Activated naive CD4-positive, alpha-beta T cell treated with Interleukin-2 at 50 U/mL for 16 hours (primary cell): Measurements from ENCODE around the gene SFXN4.
A peak's percentile ranks its signal among the peaks of the same experiment; 100 is the strongest.

Source experiments
- DNase-seq: peaks from one replicate; pipeline ENCODE4 v3.0.0-alpha.2; 2020

Gene SFXN4, protein sequence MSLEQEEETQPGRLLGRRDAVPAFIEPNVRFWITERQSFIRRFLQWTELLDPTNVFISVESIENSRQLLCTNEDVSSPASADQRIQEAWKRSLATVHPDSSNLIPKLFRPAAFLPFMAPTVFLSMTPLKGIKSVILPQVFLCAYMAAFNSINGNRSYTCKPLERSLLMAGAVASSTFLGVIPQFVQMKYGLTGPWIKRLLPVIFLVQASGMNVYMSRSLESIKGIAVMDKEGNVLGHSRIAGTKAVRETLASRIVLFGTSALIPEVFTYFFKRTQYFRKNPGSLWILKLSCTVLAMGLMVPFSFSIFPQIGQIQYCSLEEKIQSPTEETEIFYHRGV

GRCh38 chr10:119165171-119166117, at the start of gene SFXN4:
Gene SFXN4, minus strand, starts transcription at chr10:119165714. Its CDS starts 67 bp downstream, at chr10:119165647.
- DNase-seq, result peak; percentile 83

- no peak for DNase-seq
Measured at GRCh38 chr10:119211625-119212441, 46.3 kb upstream of the SFXN4 start.

GRCh38 chr10:119211176-119211575, 45.7 kb upstream of the SFXN4 start:
- no peak for DNase-seq

GRCh38 chr10:119210633-119211032, 45.1 kb upstream of the SFXN4 start:
- no peak for DNase-seq

- DNase-seq, result no peak
Measured at GRCh38 chr10:119209736-119210355, 44.3 kb upstream of the SFXN4 start.

DNA sequence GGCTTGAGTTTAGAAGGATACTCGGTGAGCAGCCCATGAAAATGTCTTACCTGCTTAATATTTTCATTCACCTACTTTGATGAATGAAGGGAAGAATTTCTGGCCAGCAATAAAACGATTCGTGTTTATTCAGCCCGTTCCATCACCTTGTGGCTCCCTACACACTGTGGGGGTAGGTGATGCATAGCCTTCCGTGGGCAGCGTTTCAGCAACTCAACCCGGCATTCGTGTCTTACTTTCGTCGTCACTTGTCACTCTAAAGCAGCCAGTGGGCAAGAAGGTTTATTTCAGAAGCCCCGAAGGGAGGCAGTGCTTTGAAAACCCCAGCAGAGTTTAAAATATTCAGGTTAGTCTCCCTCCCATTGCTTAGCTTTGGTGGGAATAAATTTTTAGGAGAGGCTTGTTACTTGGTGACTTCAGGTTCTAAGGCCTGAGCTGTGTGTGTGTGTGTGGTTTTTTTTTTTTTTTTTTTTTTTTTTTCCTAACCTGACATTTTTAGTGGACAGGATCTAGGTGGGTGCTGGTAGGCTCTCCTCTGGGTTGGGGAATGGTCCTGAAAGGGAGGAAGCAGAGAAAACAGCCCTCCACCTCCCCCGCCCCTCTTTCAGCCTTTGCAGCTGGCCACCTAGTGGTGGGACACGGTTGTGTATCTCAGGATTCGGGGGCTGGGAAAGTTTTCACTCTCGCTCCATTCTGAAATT, 43.7 kb upstream of the SFXN4 start:
- DNase-seq, result peak; percentile 71

- no peak for DNase-seq
Measured at GRCh38 chr10:119208553-119208940, 43.0 kb upstream of the SFXN4 start.

DNA sequence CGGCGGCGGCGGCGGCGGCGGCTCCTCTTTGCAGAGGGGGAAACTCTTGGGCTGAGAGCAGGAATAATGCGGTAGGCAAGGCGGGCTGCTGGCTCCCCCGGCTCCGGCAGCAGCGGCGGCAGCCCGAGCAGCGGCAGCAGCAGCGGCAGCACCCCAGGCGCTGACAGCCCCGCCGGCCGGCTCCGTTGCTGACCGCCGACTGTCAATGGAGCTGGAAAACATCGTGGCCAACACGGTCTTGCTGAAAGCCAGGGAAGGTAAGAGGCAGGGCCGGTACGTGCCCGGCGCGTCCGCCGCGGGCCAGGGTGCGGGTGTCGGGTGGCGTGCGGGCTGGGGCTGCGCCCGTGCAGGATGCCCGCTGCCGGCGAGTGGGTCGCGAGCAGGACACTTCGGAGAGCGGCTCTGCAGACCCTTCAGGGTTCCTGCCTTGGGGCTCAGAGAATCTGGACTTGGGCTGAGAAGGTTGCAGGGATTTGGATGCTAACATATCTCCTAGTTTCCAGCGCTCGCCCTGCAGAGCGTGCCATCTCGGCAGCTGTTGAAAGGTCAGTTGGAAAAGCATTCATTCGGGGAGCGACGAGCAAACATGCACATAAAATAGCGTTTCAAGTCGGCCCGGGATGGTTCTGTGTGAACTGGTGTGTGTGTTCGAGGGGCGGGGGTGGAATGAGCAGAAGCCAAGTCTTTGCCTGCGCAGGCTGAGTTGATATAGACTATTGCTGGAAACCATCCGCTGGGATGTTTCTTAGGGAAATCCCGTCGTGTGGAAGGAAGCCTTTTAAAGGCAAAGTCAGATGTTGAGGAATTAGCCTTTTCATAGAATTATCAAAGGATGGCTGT, 42.4 kb upstream of the SFXN4 start:
- peak; percentile 41 for DNase-seq

GRCh38 chr10:119207366-119207666, 41.8 kb upstream of the SFXN4 start, which contains the start of gene GRK5:
Gene GRK5, plus strand, starts transcription at chr10:119207571. Its CDS starts 347 bp downstream, at chr10:119207918.
- peak; percentile 93 for DNase-seq

DNA sequence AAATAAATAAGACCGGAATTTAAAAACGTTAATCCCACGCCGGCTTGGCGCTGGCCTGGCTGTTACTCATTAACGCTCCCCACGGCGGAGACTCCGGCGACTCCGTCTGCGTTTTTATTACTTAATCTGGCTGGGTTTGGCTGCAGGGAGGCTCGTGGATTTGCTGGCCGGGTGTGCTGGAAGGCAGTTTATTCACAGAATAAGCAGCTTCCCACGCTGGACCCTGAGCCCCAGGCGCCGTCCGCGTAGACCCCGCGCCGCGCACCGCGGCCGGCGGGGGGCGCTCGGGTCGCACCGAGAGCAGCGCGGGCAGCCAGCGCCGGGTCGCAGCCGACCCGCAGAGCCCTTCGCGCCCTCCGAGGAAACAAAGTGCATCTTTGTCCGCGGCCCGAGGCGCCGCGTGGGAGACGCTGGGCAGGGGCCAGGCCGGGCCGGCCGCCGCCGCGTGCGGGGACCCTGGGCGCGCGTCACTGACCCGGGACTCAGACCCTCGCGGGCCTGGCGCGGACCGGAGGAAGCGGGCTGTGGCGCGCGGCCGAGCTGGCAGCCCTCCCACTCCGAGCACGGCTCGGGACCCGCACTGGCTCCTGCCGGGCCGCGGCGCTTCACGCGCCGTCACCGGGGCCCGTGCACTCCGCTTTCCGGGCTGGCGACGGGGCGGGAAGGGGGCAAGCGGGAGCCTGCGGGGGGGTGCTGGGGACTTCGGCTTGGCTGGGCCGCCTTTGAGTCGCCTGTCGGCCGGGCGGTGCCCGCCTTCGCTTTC, 41.3 kb upstream of the SFXN4 start:
- peak; percentile 76 for DNase-seq

DNA sequence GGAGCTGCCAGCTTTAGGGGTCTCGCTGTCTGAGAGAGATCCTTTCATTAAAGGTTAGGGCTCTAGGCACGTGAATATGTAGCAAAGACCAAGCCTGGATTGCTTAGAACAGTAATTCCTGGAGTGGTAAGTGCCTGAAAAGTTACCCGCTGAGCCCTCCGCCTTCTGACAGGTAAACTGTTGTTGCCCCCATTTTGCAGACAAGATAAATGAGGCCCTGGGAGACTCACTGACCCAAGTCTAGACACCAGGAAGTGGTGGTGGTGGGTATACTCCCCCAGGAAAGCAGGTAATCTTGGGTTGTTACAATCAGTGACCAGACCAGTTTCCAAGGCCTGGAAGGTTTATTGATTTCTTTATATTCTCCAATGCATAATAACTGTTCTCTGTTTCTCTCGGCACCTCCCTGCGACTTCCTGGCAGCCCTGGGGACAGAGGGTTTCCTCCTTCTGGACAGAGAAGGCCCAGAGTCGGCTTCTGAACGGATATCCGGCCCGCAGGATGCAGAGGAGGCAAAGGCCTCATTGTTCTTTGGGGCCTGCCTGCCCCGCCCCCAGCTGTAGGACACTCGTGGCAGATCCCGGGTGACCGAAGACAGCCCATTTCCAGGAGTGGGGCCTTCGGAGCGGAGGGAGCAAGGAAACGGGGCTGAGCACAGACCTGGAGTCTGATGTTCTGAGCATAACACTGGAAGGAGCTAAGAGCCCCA, 40.5 kb upstream of the SFXN4 start:
- DNase-seq, result peak; percentile 57

DNA sequence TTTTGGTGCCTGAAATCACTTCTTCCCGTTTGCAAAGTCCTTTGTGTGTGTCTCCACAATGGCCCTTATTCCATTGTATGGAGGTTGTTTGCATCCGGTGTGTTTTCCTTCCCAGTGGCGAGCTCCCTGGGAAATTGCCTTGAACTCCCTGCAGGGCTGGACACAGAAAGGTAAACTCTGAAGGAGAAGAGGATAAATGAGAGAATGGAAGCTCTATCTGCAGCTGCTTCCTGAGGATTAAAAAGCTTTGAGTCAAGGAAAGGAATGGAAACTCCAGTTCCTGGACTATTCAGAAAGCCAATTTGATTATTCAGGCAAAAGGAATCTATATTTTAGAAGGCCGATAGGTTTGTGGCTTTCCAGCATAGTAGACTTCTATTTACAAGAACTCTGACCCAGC, 37.5 kb upstream of the SFXN4 start:
- no peak for DNase-seq

DNA sequence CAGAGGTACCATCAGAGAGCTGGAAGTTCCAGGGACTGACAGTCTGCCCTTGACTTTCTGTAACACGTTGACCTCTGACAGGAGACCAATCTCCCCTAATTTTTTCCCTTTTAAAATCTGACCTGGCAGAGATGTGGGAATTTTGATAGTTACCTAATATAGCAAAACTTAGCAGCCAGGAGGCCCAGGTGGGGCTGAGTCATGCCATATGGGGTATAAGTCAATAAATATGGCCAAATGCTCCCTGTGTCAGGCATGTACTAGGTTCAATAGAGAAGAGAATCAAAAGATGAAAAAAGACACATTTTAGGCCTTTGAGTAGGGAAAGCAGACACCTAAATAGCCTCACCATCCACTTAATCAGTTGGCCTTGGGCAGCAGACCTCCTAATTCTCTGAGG, 35.7 kb upstream of the SFXN4 start:
- DNase-seq, result no peak

DNA sequence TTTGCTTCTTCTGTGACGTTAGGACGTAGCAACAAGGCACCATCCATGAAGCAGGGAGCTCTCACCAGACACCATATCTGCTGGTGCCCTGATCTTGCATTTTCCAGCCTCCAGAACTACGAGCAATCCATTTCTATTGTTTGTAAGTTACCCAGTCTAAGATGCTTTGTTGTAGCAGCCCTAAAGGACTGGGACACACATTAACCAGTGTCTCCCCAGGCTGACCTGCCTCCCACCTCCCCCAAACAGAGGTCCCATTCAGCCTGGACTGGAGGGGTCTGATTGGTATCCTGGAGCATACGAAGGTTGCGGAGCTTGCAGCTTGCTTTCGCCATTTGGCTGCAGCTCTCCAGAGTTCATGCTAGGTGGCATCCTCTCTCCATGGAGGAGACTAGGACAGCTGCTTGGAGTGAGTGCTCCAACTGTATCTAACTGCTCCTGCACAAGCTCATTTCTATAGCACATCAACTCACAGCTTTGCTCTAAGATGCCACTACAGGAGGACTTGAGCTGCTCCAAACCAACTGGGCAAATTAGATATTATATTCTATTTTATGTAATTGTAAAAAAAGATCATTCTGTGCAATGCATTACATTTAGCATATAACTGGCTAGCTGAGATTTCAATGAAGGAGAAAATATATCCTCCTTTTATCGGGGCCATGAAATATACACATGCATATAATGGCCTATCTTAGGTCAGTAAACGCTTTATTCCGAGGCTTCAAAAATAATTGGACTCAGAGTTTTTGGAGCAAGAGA, 33.9 kb upstream of the SFXN4 start:
- no peak for DNase-seq

- DNase-seq, result peak; percentile 33
Measured at GRCh38 chr10:119198438-119198837, 32.9 kb upstream of the SFXN4 start.

DNA sequence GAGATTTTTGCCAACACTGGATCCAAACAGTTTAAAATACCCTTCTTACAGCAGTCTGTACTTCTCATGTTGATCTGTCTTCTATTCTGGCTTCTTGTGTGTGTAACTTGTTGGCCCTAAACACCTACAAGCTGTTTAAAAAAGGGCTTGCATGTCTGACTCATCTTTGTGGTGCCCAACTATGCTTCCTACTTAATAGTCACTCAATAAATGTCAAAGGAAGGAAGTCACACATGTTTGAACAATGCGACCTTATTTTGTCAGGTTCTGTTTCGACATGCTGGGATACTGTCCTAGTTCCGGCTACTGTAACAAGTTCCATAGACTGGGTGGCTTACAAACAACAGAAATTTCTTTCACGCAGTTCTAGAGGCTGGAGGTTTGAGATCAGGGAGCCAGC, 32.4 kb upstream of the SFXN4 start:
- no peak for DNase-seq

DNA sequence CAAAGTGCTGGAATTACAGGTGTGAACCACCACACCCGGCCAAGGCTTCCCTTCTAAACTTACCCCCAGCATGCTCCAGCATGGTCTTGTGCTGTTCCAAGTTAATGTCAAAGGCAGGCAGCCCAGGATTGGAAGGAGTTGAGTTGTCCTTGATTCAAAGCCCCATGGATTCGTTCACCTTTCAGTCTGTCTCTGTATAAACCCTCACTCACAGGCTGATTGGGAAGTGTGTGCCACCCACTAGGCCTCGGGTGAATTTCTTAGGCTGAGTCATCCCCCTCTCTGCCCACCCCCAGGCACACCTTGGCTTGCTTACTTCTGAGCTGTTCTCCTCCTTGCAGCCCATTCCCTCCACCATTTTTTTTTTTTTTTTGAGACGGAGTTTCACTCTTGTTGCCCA, 26.4 kb upstream of the SFXN4 start:
- DNase-seq, result no peak

- no peak for DNase-seq
Measured at GRCh38 chr10:119190954-119191785, 25.7 kb upstream of the SFXN4 start.
